CD4-positive, alpha-beta T cell (primary cell): Measurements from ENCODE around the gene ARSG. TPM values are rescaled to one million over a fixed set of nuclear protein-coding genes. Genes with fewer than 3 reads are reported as not detected.

Experiments
- ATAC-seq: fragments of 200-7000 bp; cut with Tn5 transposase; one replicate; pipeline ENCODE4 v1.10.0; 2022; ENCODE audit warnings: mild to moderate bottlenecking; ENCODE audit not compliant: poor library complexity
- CTCF ChIA-PET: fragments of 350-600 bp; sonication (Branson Sonifier 250); formaldehyde crosslinking; loops from one replicate; lab custom pipeline; 2021; ENCODE audit warnings: antibody characterized with exemption, inconsistent platforms; lab: Charles Lee
- POLR2A ChIA-PET: fragments of 350-600 bp; sonication (Branson Sonifier 250); formaldehyde crosslinking; loops from one replicate; lab custom pipeline; 2021; ENCODE audit warnings: antibody characterized with exemption, inconsistent platforms; lab: Charles Lee
- DNase-seq, 14 experiments: peaks; one replicate each; pipeline ENCODE4 v3.0.0-alpha.2; 2013 to 2020; ENCODE audit warnings: mixed read lengths in 2 of 14
- H3K27ac ChIP-seq, 2 donors: one replicate each; pipeline versions ENCODE4 v1.5.1 to v1.7.0; 2013; ENCODE audit warnings: low read length in 2 of 2, low read depth in 1 of 2, mild to moderate bottlenecking in 1 of 2
- H3K27me3 ChIP-seq, 2 experiments: 1 replicate in 1 of 2; 2 replicates in 1 of 2; pipeline versions ENCODE4 v1.6.1 to v1.7.0; 2013; ENCODE audit warnings: low read length in 2 of 2, control low read depth in 1 of 2, mild to moderate bottlenecking in 1 of 2, moderate library complexity in 1 of 2; ENCODE audit not compliant: insufficient read depth in 2 of 2, control insufficient read depth in 1 of 2
- H3K36me3 ChIP-seq: one replicate; pipeline ENCODE4 v1.6.1; 2013; ENCODE audit warnings: low read length, control low read depth; ENCODE audit not compliant: insufficient read depth
- H3K4me1 ChIP-seq: one replicate; pipeline ENCODE4 v1.6.1; 2013; ENCODE audit warnings: low read length, control low read depth; ENCODE audit not compliant: insufficient read depth
- H3K4me3 ChIP-seq: one replicate; pipeline ENCODE4 v1.5.1; 2013; ENCODE audit warnings: mild to moderate bottlenecking, low read length, moderate library complexity
- H3K9me3 ChIP-seq, 2 experiments: 1 replicate in 1 of 2; 2 replicates in 1 of 2; pipeline versions ENCODE4 v1.6.1 to v1.7.0; 2013; ENCODE audit warnings: low read length in 2 of 2, mild to moderate bottlenecking in 2 of 2, control low read depth in 1 of 2, moderate library complexity in 1 of 2; ENCODE audit not compliant: control insufficient read depth in 1 of 2, insufficient read depth in 1 of 2
- H3K27ac Mint-ChIP-seq: one replicate; pipeline ENCODE4 v1.8.0; 2020; ENCODE audit warnings: mixed read lengths
- H3K27me3 Mint-ChIP-seq: one replicate; pipeline ENCODE4 v1.8.0; 2021; ENCODE audit warnings: mixed read lengths
- H3K36me3 Mint-ChIP-seq: one replicate; pipeline ENCODE4 v1.8.0; 2021; ENCODE audit warnings: low read depth, mixed read lengths
- H3K4me1 Mint-ChIP-seq: one replicate; pipeline ENCODE4 v1.8.0; 2021; ENCODE audit warnings: low read depth, mixed read lengths
- H3K4me3 Mint-ChIP-seq: one replicate; pipeline ENCODE4 v1.8.0; 2020; ENCODE audit warnings: mild to moderate bottlenecking, mixed read lengths
- H3K9me3 Mint-ChIP-seq: one replicate; pipeline ENCODE4 v1.8.0; 2020; ENCODE audit warnings: mixed read lengths
- intact Hi-C, 2 experiments: fragments of 100-400 bp; cut with DNase I in 1 of 2; cut with micrococcal nuclease in 1 of 2; formaldehyde crosslinking; loops; one replicate each; pipeline versions ENCODE4 v1.15.1 to v1.9.0; 2023 to 2025; cut with DNase I, micrococcal nuclease
- total RNA-seq, 174 experiments: library from RNA in 2 of 174; stranded (reverse) in 2 of 174; gene quantifications; one replicate each; pipeline ENCODE4 v1.2.3 and lab custom pipeline; 2021 to 2026
- TF ChIP-seq, protein P1 (sequence below): fragments of 200-600 bp; IDR thresholded peaks from one replicate; pipeline ENCODE4 v1.8.0; 2022; ENCODE audit warnings: antibody characterized with exemption, mild to moderate bottlenecking

The ARSG gene
- total RNA-seq, 2 experiments from 2014 or later: 13.8 to 16.0 TPM

- Histone ChIP-seq H3K27me3 (no peaks in the 10 kb centered on the region), H3K4me1 (peaks cover 50% of the 10 kb centered on the region), H3K4me3 (no peak overlapping the region), H3K27ac (no peak overlapping the region), H3K36me3 (no peaks in the 10 kb centered on the region), H3K9me3 (no peaks in the 10 kb centered on the region)
- POLR2A ChIA-PET: interaction anchor here (0.8 to 1.3 kb wide), 3 partner anchors 21 to 27 kb away, joined by 3 to 8 read pairs (median 5); partner anchors contain the start of genes ARSG and SLC16A6
- CTCF ChIA-PET: interaction anchor here (0.9 kb wide), 1 partner anchor 15 kb away, joined by 3 read pairs; no protein-coding TSS in a partner anchor
- no peaks in the 10 kb centered on the region for H3K36me3 Mint-ChIP-seq
- intact Hi-C loops: loop anchor here in 1 of 2 experiments (5.0 kb wide), 1 partner anchor 39 kb away; no protein-coding TSS in a partner anchor
- H3K27me3 Mint-ChIP-seq: no peaks in the 10 kb centered on the region
- H3K4me3 Mint-ChIP-seq: no peak overlapping the region
- H3K4me1 Mint-ChIP-seq: peaks cover 63% of the 10 kb centered on the region
- DNase-seq (peak in 2 of 14 experiments; percentile 59 to 71), ATAC-seq (no peak)
- TF ChIP-seq, protein P1, sequence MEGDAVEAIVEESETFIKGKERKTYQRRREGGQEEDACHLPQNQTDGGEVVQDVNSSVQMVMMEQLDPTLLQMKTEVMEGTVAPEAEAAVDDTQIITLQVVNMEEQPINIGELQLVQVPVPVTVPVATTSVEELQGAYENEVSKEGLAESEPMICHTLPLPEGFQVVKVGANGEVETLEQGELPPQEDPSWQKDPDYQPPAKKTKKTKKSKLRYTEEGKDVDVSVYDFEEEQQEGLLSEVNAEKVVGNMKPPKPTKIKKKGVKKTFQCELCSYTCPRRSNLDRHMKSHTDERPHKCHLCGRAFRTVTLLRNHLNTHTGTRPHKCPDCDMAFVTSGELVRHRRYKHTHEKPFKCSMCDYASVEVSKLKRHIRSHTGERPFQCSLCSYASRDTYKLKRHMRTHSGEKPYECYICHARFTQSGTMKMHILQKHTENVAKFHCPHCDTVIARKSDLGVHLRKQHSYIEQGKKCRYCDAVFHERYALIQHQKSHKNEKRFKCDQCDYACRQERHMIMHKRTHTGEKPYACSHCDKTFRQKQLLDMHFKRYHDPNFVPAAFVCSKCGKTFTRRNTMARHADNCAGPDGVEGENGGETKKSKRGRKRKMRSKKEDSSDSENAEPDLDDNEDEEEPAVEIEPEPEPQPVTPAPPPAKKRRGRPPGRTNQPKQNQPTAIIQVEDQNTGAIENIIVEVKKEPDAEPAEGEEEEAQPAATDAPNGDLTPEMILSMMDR: no peak
- H3K27ac Mint-ChIP-seq: no peak overlapping the region
- H3K9me3 Mint-ChIP-seq: no peaks in the 10 kb centered on the region
Measured at GRCh38 chr17:68318103-68318991, 27.1 kb downstream of the ARSG start.

DNA sequence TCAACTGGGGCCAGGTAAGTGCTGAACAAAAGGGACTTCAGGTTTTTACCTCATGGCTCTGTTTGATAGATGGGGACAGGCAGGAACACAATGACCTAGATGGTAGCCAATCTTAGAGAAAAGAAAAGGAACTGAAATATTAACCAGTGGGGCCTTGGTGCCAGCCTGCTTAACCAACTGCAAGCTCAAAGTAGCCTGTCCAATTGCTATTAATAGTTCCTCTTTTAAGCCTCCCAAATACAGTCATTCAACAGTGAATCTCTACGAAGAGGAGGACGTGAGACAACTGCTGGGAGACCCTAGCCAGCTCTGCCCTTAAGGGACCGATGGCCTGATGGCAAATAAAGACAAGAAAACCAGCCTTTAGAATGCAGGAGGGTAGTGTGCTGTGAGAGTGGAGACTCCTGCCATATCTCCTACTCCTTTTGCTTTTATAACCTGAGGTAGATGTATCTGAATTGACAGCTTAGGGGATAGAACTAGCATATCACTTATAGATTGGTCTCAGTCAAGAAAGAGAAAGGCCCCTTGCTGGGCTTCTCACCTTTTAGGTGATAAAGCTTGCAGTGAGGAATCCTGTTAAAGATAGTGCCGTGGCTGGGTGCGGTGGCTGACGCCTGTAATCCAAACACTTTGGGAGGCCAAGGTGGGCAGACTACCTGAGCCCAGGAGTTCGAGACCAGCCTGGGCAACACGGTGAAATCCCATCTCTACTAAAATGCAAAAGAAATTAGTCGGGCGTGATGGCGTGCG is 28.3 kb downstream of the ARSG start:
- Histone ChIP-seq H3K27ac (no peak overlapping the region), H3K27me3 (no peaks in the 10 kb centered on the region), H3K4me1 (peaks cover 49% of the 10 kb centered on the region), H3K9me3 (no peaks in the 10 kb centered on the region), H3K4me3 (no peak overlapping the region), H3K36me3 (no peaks in the 10 kb centered on the region)
- DNase-seq: peak in 1 of 14 experiments; percentile 34
- H3K4me1 Mint-ChIP-seq: peaks cover 67% of the 10 kb centered on the region
- no peaks in the 10 kb centered on the region for H3K36me3 Mint-ChIP-seq
- TF ChIP-seq, protein P1: no peak
- intact Hi-C loops: loop anchor here in 1 of 2 experiments (5.0 kb wide), 1 partner anchor 38 kb away; no protein-coding TSS in a partner anchor
- no peaks in the 10 kb centered on the region for H3K27me3 Mint-ChIP-seq
- H3K4me3 Mint-ChIP-seq: no peak overlapping the region
- no peak for ATAC-seq
- H3K9me3 Mint-ChIP-seq: no peaks in the 10 kb centered on the region
- POLR2A ChIA-PET: interaction anchor here (1.3 kb wide), 1 partner anchor 28 kb away, joined by 8 read pairs; the partner anchor contains the start of genes ARSG and SLC16A6
- CTCF ChIA-PET: no interaction called here
- no peak overlapping the region for H3K27ac Mint-ChIP-seq

DNA sequence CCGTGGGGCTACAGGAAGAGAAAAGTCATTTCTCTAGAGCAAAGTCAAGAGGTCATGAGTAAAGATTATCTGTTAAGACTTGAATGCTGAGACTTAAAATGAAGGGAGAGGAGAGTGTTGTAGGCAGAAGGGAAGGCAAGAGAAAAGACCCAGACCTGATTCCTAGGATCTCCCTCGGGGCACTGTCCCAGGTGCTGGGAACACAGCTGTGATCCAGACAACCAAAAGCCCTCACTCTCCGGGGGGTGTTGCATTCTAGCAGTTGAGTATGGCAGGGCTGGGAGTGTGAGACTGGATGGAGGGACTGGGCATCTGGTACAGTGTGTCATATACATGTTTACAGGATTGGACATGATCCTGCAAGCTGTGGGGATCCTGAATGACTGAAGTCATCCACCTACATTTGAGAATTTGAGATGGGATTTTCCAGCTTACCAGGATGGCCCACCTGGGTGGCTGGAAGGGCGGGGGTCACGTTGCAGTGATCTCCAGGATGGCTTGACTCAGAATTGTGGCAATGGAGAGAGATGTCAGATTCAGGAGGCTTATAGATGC is 29.1 kb downstream of the ARSG start:
- intact Hi-C loops: no loop called here
- Mint-ChIP-seq H3K27ac (no peak overlapping the region), H3K4me3 (no peak overlapping the region), H3K27me3 (no peaks in the 10 kb centered on the region), H3K36me3 (no peaks in the 10 kb centered on the region), H3K9me3 (no peaks in the 10 kb centered on the region), H3K4me1 (peaks cover 62% of the 10 kb centered on the region)
- no peaks in the 10 kb centered on the region for H3K36me3 ChIP-seq
- ATAC-seq (no peak), DNase-seq (no peak)
- no peaks in the 10 kb centered on the region for H3K9me3 ChIP-seq
- ChIA-PET CTCF (interaction anchor here (1.0 kb wide), 1 partner anchor 120 kb away, joined by 3 read pairs; no protein-coding TSS in a partner anchor), POLR2A (no interaction called here)
- H3K4me3 ChIP-seq: no peak overlapping the region
- no peak overlapping the region for H3K27ac ChIP-seq
- no peaks in the 10 kb centered on the region for H3K27me3 ChIP-seq
- peaks cover 41% of the 10 kb centered on the region for H3K4me1 ChIP-seq
- TF ChIP-seq, protein P1: no peak
